Measurements from ENCODE around the gene B3GAT2.

- TF ChIP-seq EZH2 (IDR thresholded peaks at IDR 0.05; ENCODE audit: insufficient read depth, poor library complexity, severe bottlenecking): no peak
- no peak for TF ChIP-seq EZH2phosphoT487 (IDR thresholded peaks at IDR 0.05; ENCODE audit: insufficient read depth, low read depth)
Measured at GRCh38 chr6:70846207-70846835, 110.5 kb downstream of the B3GAT2 start.

Data from GM23248 (cell line).